ENCODE results near the gene SFRP4. TPM values are rescaled to one million over a fixed set of nuclear protein-coding genes. Genes with fewer than 3 reads are reported as not detected.
A peak's percentile ranks its signal among the peaks of the same experiment; 100 is the strongest.

SFRP4 gene
- total and polyA plus RNA-seq, 10 of the 15 experiments (the other 5 are each of a cell fraction or from before 2014, with no cell fraction given) = 0.02 to 0.15 (median 0.14) TPM; not detected in 7

GRCh38 chr7:37901890-37902524 is 14.6 kb downstream of the SFRP4 start:
- no peak for TF ChIP-seq EED (IDR thresholded peaks at IDR 0.05; ENCODE audit: low read depth)
- no peak for TF ChIP-seq ZNF217 (IDR thresholded peaks at IDR 0.05)
- TF ChIP-seq RCOR1 (conservative IDR thresholded peaks at IDR 0.05; ENCODE audit: low read depth, low read length) = no peak
- TF ChIP-seq ELK1 (IDR thresholded peaks at IDR 0.05; ENCODE audit: low read depth, low read length) = no peak
- no peak for TF ChIP-seq RBBP5 (conservative IDR thresholded peaks at IDR 0.05)
- TF ChIP-seq IRF3 (IDR thresholded peaks at IDR 0.05) = no peak
- TF ChIP-seq RAD51 (IDR thresholded peaks at IDR 0.05) = no peak
- no peak for TF ChIP-seq NBN (IDR thresholded peaks at IDR 0.05)
- no peak for TF ChIP-seq POU2F2 (IDR thresholded peaks at IDR 0.05; ENCODE audit: borderline replicate concordance, low read depth, low read length)
- TF ChIP-seq ASH2L (IDR thresholded peaks at IDR 0.05; ENCODE audit: borderline replicate concordance, low read depth) = no peak
- in situ Hi-C loops (cut with MboI) = loop anchor here (5.0 kb wide), 1 partner anchor 320 kb away; no protein-coding TSS in a partner anchor
- 54% methylated on average over 2 of the region's 2 CpGs for WGBS (ENCODE audit: insufficient coverage, insufficient replicate concordance, low lambda C conversion rate, missing lambda C conversion rate)
- Histone ChIP-seq H3K27ac (ENCODE audit: control insufficient read depth, insufficient read depth) (no peak overlapping the region), H3K4me1 (ENCODE audit: control insufficient read depth, insufficient read depth, low read length) (no peaks in the 10 kb centered on the region), H3K27me3 (replicated peaks in 1 of 2; ENCODE audit: control insufficient read depth in 2 of 2, insufficient read depth in 2 of 2, low read length in 1 of 2) (peaks cover 0 to 2% of the 10 kb centered on the region in 2 experiments; a peak in 1 of 4 replicates), H4K20me1 (ENCODE audit: control insufficient read depth, insufficient read depth) (no peaks in the 10 kb centered on the region), H3K4me3 (no peak overlapping the region), H3K36me3 (ENCODE audit: control insufficient read depth in 2 of 2, insufficient read depth in 2 of 2, low read length in 1 of 2) (no peaks in the 10 kb centered on the region), H3K9me3 (replicated peaks; ENCODE audit: control insufficient read depth, insufficient read depth, low read length) (no peaks in the 10 kb centered on the region), H2AFZ (ENCODE audit: control insufficient read depth, low read depth, low read length) (no peak overlapping the region), H3K79me2 (ENCODE audit: control insufficient read depth, insufficient read depth, low read length) (no peaks in the 10 kb centered on the region), H3K4me2 (ENCODE audit: control insufficient read depth, insufficient read depth) (no peak overlapping the region), H3K9ac (ENCODE audit: control insufficient read depth, insufficient read depth, low read length) (no peak overlapping the region)
- ChIA-PET POLR2A (no interaction called here), CTCF (interaction anchor here (0.6 to 4.2 kb wide), 52 partner anchors 8 to 472 kb away, joined by 3 to 39 read pairs (median 5); partner anchors contain the start of genes EPDR1, GPR141 and SFRP4), RAD21 (ENCODE audit: unreplicated experiment) (interaction anchor here (0.7 to 3.3 kb wide), 20 partner anchors 11 to 469 kb away, joined by 3 to 24 read pairs (median 5); partner anchors contain the start of genes EPDR1 and SFRP4), SMC1A (ENCODE audit: uncharacterized antibody, unreplicated experiment) (interaction anchor here (0.6 to 9.5 kb wide), 37 partner anchors 7 to 465 kb away, joined by 3 to 82 read pairs (median 4); partner anchors contain the start of genes EPDR1 and SFRP4)
- no peak for FAIRE-seq
- BruUV-seq (replicated peaks) = no TSS peak
- intact Hi-C loops (cut with micrococcal nuclease; ENCODE audit: unreplicated experiment) = loop anchor here (1.0 to 5.0 kb wide), 4 partner anchors 205 to 433 kb away; no protein-coding TSS in a partner anchor
- peak; percentile 30; the same call in 2 of the 3 replicates for ATAC-seq
- DNase-seq (ENCODE audit: low read depth, low spot score) = no peak

Measured in GM12878 (cell line).